Hepatocyte (in vitro differentiated cells): ENCODE data around the gene SETBP1. TPM values are rescaled to one million over a fixed set of nuclear protein-coding genes. Genes with fewer than 3 reads are reported as not detected.

ENCODE experiments used
- DNase-seq: peaks from one replicate; pipeline ENCODE4 v3.0.0-alpha.2; 2016; ENCODE audit warnings: low spot score
- H2AFZ ChIP-seq: fragments of 200-600 bp; sonication (generic); 2 replicates; pipeline ENCODE4 v1.6.0; 2016; ENCODE audit warnings: antibody characterized with exemption, mild to moderate bottlenecking
- H3K27ac ChIP-seq: fragments of 200-600 bp; sonication (generic); 2 replicates; pipeline ENCODE4 v1.5.1; 2016; ENCODE audit warnings: mild to moderate bottlenecking
- H3K27me3 ChIP-seq: fragments of 200-600 bp; sonication (generic); 2 replicates; pipeline ENCODE4 v1.6.1; 2016
- H3K36me3 ChIP-seq: fragments of 200-600 bp; sonication (generic); replicated peaks from 2 replicates; pipeline ENCODE4 v1.5.1; 2016; ENCODE audit warnings: low read depth; ENCODE audit not compliant: insufficient read depth
- H3K4me1 ChIP-seq: fragments of 200-600 bp; sonication (generic); 2 replicates; pipeline ENCODE4 v1.5.1; 2016; ENCODE audit warnings: mild to moderate bottlenecking, moderate library complexity; ENCODE audit not compliant: insufficient read depth
- H3K4me2 ChIP-seq: fragments of 200-600 bp; sonication (generic); 2 replicates; pipeline ENCODE4 v1.6.0; 2016
- H3K4me3 ChIP-seq: fragments of 200-600 bp; sonication (generic); 2 replicates; pipeline ENCODE4 v1.5.1; 2016; ENCODE audit warnings: mild to moderate bottlenecking
- H3K79me2 ChIP-seq: fragments of 200-600 bp; sonication (generic); 2 replicates; pipeline ENCODE4 v1.6.0; 2017; ENCODE audit warnings: mild to moderate bottlenecking
- H3K9me2 ChIP-seq: fragments of 200-600 bp; sonication (generic); replicated peaks from 2 replicates; pipeline ENCODE4 v1.6.0; 2017; ENCODE audit warnings: mild to moderate bottlenecking; ENCODE audit not compliant: insufficient read depth
- H3K9me3 ChIP-seq: fragments of 200-600 bp; sonication (generic); 2 replicates; pipeline ENCODE4 v1.5.1; 2016; ENCODE audit warnings: low read depth, mild to moderate bottlenecking
- H4K20me1 ChIP-seq: fragments of 200-600 bp; sonication (generic); 2 replicates; pipeline ENCODE4 v1.6.0; 2016; ENCODE audit warnings: mild to moderate bottlenecking; ENCODE audit not compliant: insufficient read depth, poor library complexity, severe bottlenecking
- CTCF ChIP-seq: fragments of 200-600 bp; sonication (generic); IDR thresholded peaks from 2 replicates; pipeline ENCODE4 v1.5.1; 2016; ENCODE audit warnings: antibody characterized with exemption, mild to moderate bottlenecking; ENCODE audit not compliant: poor library complexity
- EZH2 ChIP-seq: fragments of 200-600 bp; sonication (generic); IDR thresholded peaks from 2 replicates; pipeline ENCODE4 v1.6.1; 2016; ENCODE audit warnings: antibody characterized with exemption, mild to moderate bottlenecking, borderline replicate concordance
- EZH2phosphoT487 ChIP-seq: fragments of 200-600 bp; sonication (generic); IDR thresholded peaks from one replicate; pipeline ENCODE4 v1.6.1; 2018; ENCODE audit warnings: antibody characterized with exemption, mild to moderate bottlenecking, low read depth, moderate library complexity; ENCODE audit not compliant: unreplicated experiment, severe bottlenecking
- WGBS: methylation state at CpG from one replicate; pipeline ENCODE4 v1.1.6; 2016; ENCODE audit warnings: low lambda C conversion rate; ENCODE audit errors: missing lambda C conversion rate; 5-methylcytosine and 5-hydroxymethylcytosine counted together
- polyA plus RNA-seq: library from polyadenylated mRNA; unstranded; fragments of >200 nt; fragmentation: Nextera tagmentation; extraction: Ambion mirVana; gene quantifications from 2 replicates; pipeline ENCODE4 v1.2.1, GENCODE V29; 2016
- total RNA-seq: library from RNA; depleted of rRNA; stranded (reverse); fragments of >200 nt; gene quantifications from 2 replicates; pipeline ENCODE4 v1.2.3, GENCODE V29; 2014

Gene SETBP1
- total and polyA plus RNA-seq, 2 experiments from 2014 or later: 10.3 to 21.1 TPM

GRCh38 chr18:44777457-44778192, 96.9 kb downstream of the SETBP1 start:
- Histone ChIP-seq H3K27ac (no peak overlapping the region), H2AFZ (no peak overlapping the region), H3K4me3 (no peak overlapping the region), H3K9me2 (no peaks in the 10 kb centered on the region), H3K9me3 (no peaks in the 10 kb centered on the region), H3K27me3 (no peaks in the 10 kb centered on the region), H4K20me1 (peaks cover 4% of the 10 kb centered on the region), H3K36me3 (no peaks in the 10 kb centered on the region), H3K4me2 (no peak overlapping the region), H3K4me1 (peaks cover 57% of the 10 kb centered on the region), H3K79me2 (peaks cover 57% of the 10 kb centered on the region)
- no peak for TF ChIP-seq CTCF
- DNase-seq: no peak
- 77% methylated on average over 10 of the region's 10 CpGs for WGBS

GRCh38 chr18:44778788-44779187, 98.1 kb downstream of the SETBP1 start:
- peaks cover 59% of the 10 kb centered on the region for H3K4me1 ChIP-seq

GRCh38 chr18:44779753-44780292, 99.1 kb downstream of the SETBP1 start:
- Histone ChIP-seq H3K79me2 (peaks cover 55% of the 10 kb centered on the region), H3K4me2 (no peak overlapping the region), H3K36me3 (no peaks in the 10 kb centered on the region), H4K20me1 (no peaks in the 10 kb centered on the region), H3K27ac (peak overlapping the region; percentile 29), H3K9me2 (no peaks in the 10 kb centered on the region), H3K27me3 (no peaks in the 10 kb centered on the region), H2AFZ (no peak overlapping the region), H3K4me1 (peaks cover 59% of the 10 kb centered on the region), H3K9me3 (no peaks in the 10 kb centered on the region), H3K4me3 (no peak overlapping the region)
- TF ChIP-seq EZH2 (no peak), CTCF (no peak), EZH2phosphoT487 (no peak)
- no peak for DNase-seq
- WGBS: 76% methylated on average over 11 of the region's 11 CpGs

More at GRCh38 chr18:44778788-44779187, 98.1 kb downstream of the SETBP1 start:
- no peaks in the 10 kb centered on the region for H3K27me3 ChIP-seq
- peaks cover 55% of the 10 kb centered on the region for H3K79me2 ChIP-seq
- H3K36me3 ChIP-seq: no peaks in the 10 kb centered on the region
- H3K9me3 ChIP-seq: no peaks in the 10 kb centered on the region
- no peak for DNase-seq
- peak overlapping the region; percentile 29 for H3K27ac ChIP-seq
- WGBS: 27% methylated on average over 6 of the region's 6 CpGs
- H3K9me2 ChIP-seq: no peaks in the 10 kb centered on the region
- H4K20me1 ChIP-seq: no peaks in the 10 kb centered on the region
- no peak overlapping the region for H2AFZ ChIP-seq
- no peak overlapping the region for H3K4me3 ChIP-seq
- TF ChIP-seq EZH2: no peak
- TF ChIP-seq EZH2phosphoT487: no peak
- TF ChIP-seq CTCF: no peak
- H3K4me2 ChIP-seq: peak overlapping the region; percentile 32
